SK-N-SH (cell line): ENCODE data around the gene GGT7. TPM values are rescaled to one million over a fixed set of nuclear protein-coding genes. Genes with fewer than 3 reads are reported as not detected.
"Not testable (repeated sequence)": the region's sequence is repeated elsewhere in the genome, so short reads cannot be mapped to it uniquely, and the experiment has no call there.

Experiments used
- CTCF ChIA-PET: fragments of 300-600, 350-600 bp; formaldehyde crosslinking; extraction: SDS; loops from one replicate; lab custom pipeline; 2021; lab: Yijun Ruan, JAX
- POLR2A ChIA-PET: fragments of 350-600 bp; sonication (Branson Sonifier 250); formaldehyde crosslinking; extraction: SDS; loops from one replicate; lab custom pipeline; 2020; ENCODE audit warnings: antibody characterized with exemption, inconsistent platforms; lab: Yijun Ruan, JAX
- DNase-seq: peaks from one replicate; pipeline ENCODE4 v3.0.0; 2012
- H2AFZ ChIP-seq: fragments of 200-600 bp; sonication (generic); 2 replicates; pipeline ENCODE4 v1.8.1; 2016; ENCODE audit warnings: antibody characterized with exemption, mild to moderate bottlenecking, low read depth
- H3F3A ChIP-seq: fragments of 200-600 bp; sonication (generic); replicated peaks from 2 replicates; pipeline ENCODE3; 2016; ENCODE audit warnings: antibody characterized with exemption, mild to moderate bottlenecking; ENCODE audit not compliant: insufficient read depth
- H3K27ac ChIP-seq, 2 experiments: fragments of 200-500 bp in 1 of 2; fragments of 200-600 bp in 1 of 2; sonication (Bioruptor generic) in 1 of 2; sonication (generic), shearing (Covaris generic) in 1 of 2; 2 replicates each; pipeline versions ENCODE4 v1.5.1 to v1.6.1; 2014 to 2016; ENCODE audit warnings: low read depth in 2 of 2, inconsistent platforms in 1 of 2, low read length in 1 of 2, mild to moderate bottlenecking in 1 of 2, mixed read lengths in 1 of 2
- H3K27me3 ChIP-seq: fragments of 200-600 bp; sonication (generic), shearing (Covaris generic); 2 replicates; pipeline ENCODE4 v1.6.1; 2016; ENCODE audit warnings: mixed run types; ENCODE audit not compliant: insufficient read depth
- H3K36me3 ChIP-seq, 2 experiments: fragments of 200-500 bp in 1 of 2; fragments of 200-600 bp in 1 of 2; sonication (Bioruptor generic) in 1 of 2; sonication (generic) in 1 of 2; replicated peaks in 1 of 2; 2 replicates each; pipeline versions ENCODE3 to v1.5.1; 2014 to 2016; ENCODE audit warnings: low read length in 1 of 2, mild to moderate bottlenecking in 1 of 2; ENCODE audit not compliant: insufficient read depth in 2 of 2, control insufficient read depth in 1 of 2
- H3K4me1 ChIP-seq, 2 experiments: fragments of 200-500 bp in 1 of 2; fragments of 200-600 bp in 1 of 2; sonication (Bioruptor generic) in 1 of 2; sonication (generic), shearing (Covaris generic) in 1 of 2; 2 replicates each; pipeline versions ENCODE4 v1.5.1 to v1.6.1; 2014 to 2016; ENCODE audit warnings: low read depth in 1 of 2, low read length in 1 of 2, mixed run types in 1 of 2; ENCODE audit not compliant: insufficient read depth in 2 of 2, control insufficient read depth in 1 of 2
- H3K4me2 ChIP-seq: fragments of 200-600 bp; sonication (generic), shearing (Covaris generic); 2 replicates; pipeline ENCODE4 v1.6.1; 2017; ENCODE audit warnings: mixed run types
- H3K4me3 ChIP-seq, 2 experiments: fragments of 200-500 bp in 1 of 2; fragments of 200-600 bp in 1 of 2; sonication (Bioruptor generic) in 1 of 2; sonication (generic), shearing (Covaris generic) in 1 of 2; 2 replicates each; pipeline versions ENCODE4 v1.5.1 to v1.8.1; 2014 to 2016; ENCODE audit warnings: low read depth in 2 of 2, inconsistent platforms in 1 of 2, low read length in 1 of 2, mild to moderate bottlenecking in 1 of 2, mixed read lengths in 1 of 2, moderate library complexity in 1 of 2
- H3K79me2 ChIP-seq: fragments of 200-600 bp; sonication (generic); 2 replicates; pipeline ENCODE4 v1.8.1; 2017; ENCODE audit warnings: mild to moderate bottlenecking; ENCODE audit not compliant: insufficient read depth
- H3K9ac ChIP-seq: fragments of 200-600 bp; sonication (generic); 2 replicates; pipeline ENCODE4 v1.6.1; 2017; ENCODE audit warnings: mixed run types
- H3K9me2 ChIP-seq: fragments of 200-600 bp; sonication (generic); 2 replicates; pipeline ENCODE4 v1.6.1; 2017; ENCODE audit warnings: mixed run types
- H3K9me3 ChIP-seq: fragments of 200-600 bp; sonication (generic); 2 replicates; pipeline ENCODE4 v1.6.1; 2017; ENCODE audit warnings: mixed run types, mild to moderate bottlenecking, moderate library complexity
- H4K20me1 ChIP-seq: fragments of 200-600 bp; sonication (generic); 2 replicates; pipeline ENCODE4 v1.6.1; 2017; ENCODE audit warnings: mild to moderate bottlenecking, mixed run types; ENCODE audit not compliant: insufficient read depth
- CHD2 ChIP-seq: fragments of 150-350 bp; IDR thresholded peaks from 2 replicates; pipeline ENCODE4 v1.6.1; 2018; ENCODE audit warnings: low read length; ENCODE audit not compliant: partially characterized antibody
- ELF1 ChIP-seq: IDR thresholded peaks from 2 replicates; pipeline ENCODE4 v1.4.0; 2012
- EP300 ChIP-seq, 2 experiments: IDR thresholded peaks; 2 replicates each; pipeline versions ENCODE4 v1.4.0 to v1.6.1; 2012; ENCODE audit warnings: borderline replicate concordance in 1 of 2, low read depth in 1 of 2, low read length in 1 of 2
- EZH2phosphoT487 ChIP-seq: fragments of 200-600 bp; sonication (generic); IDR thresholded peaks from 2 replicates; pipeline ENCODE4 v1.6.1; 2017; ENCODE audit warnings: low read depth, mixed run types, mild to moderate bottlenecking, antibody characterized with exemption, moderate library complexity, borderline replicate concordance
- FOXM1 ChIP-seq: IDR thresholded peaks from 2 replicates; pipeline ENCODE4 v1.4.0; 2012; ENCODE audit warnings: low read depth, mild to moderate bottlenecking
- GABPA ChIP-seq: IDR thresholded peaks from 2 replicates; pipeline ENCODE4 v1.4.0; 2012; ENCODE audit warnings: low read depth, mild to moderate bottlenecking
- GATA2 ChIP-seq: sonication (generic); formaldehyde crosslinking; IDR thresholded peaks from 2 replicates; pipeline ENCODE4 v1.5.0; 2020; ENCODE audit warnings: mild to moderate bottlenecking, missing genetic modification reagents
- MEF2A ChIP-seq: IDR thresholded peaks from 2 replicates; pipeline ENCODE4 v1.4.0; 2012; ENCODE audit warnings: low read depth, borderline replicate concordance
- NRF1 ChIP-seq: IDR thresholded peaks from 2 replicates; pipeline ENCODE4 v1.6.1; 2012; ENCODE audit warnings: low read depth, mild to moderate bottlenecking, low read length
- RAD21 ChIP-seq: IDR thresholded peaks from 2 replicates; pipeline ENCODE4 v1.6.1; 2012; ENCODE audit warnings: mild to moderate bottlenecking, low read length
- RCOR1 ChIP-seq: fragments of 150-350 bp; IDR thresholded peaks from 2 replicates; pipeline ENCODE4 v1.6.1; 2017; ENCODE audit warnings: antibody characterized with exemption, low read length
- REST ChIP-seq: IDR thresholded peaks from 2 replicates; pipeline ENCODE4 v1.6.1; 2012; ENCODE audit warnings: mild to moderate bottlenecking, low read depth, low read length, moderate library complexity
- RXRA ChIP-seq: IDR thresholded peaks from 2 replicates; pipeline ENCODE4 v1.4.0; 2012; ENCODE audit warnings: low read depth, mild to moderate bottlenecking, borderline replicate concordance
- SIN3A ChIP-seq: IDR thresholded peaks from 2 replicates; pipeline ENCODE4 v1.6.1; 2012; ENCODE audit warnings: low read depth, mild to moderate bottlenecking, low read length, moderate library complexity, borderline replicate concordance
- SMC3 ChIP-seq: IDR thresholded peaks from 2 replicates; pipeline ENCODE4 v1.6.1; 2012; ENCODE audit warnings: low read depth, low read length, improper control_type of control experiment
- ZBTB33 ChIP-seq: IDR thresholded peaks from 2 replicates; pipeline ENCODE4 v1.4.0; 2012; ENCODE audit warnings: low read depth, borderline replicate concordance
- WGBS: methylation state at CpG from one replicate; pipeline ENCODE4 v1.1.6; 2017; ENCODE audit warnings: low lambda C conversion rate; 5-methylcytosine and 5-hydroxymethylcytosine counted together
- polyA plus RNA-seq, 3 experiments: library from polyadenylated mRNA; depleted of rRNA; stranded (reverse); fragments of >200 nt; gene quantifications; 2 replicates each; pipeline ENCODE4 v1.2.3, GENCODE V29; 2012

GGT7 gene
- polyA plus RNA-seq, 1 of the 3 experiments (the other 2 are of a cell fraction) = 22.5 TPM

- TF ChIP-seq SMC3 = no peak
- no peak for TF ChIP-seq RAD21
- TF ChIP-seq FOXM1 = no peak
- TF ChIP-seq GABPA = no peak
- TF ChIP-seq GATA2 (CRISPR knock-in tag) = no peak
- TF ChIP-seq CHD2 = no peak
- TF ChIP-seq NRF1 = no peak
- no peak for TF ChIP-seq RXRA
- TF ChIP-seq REST = no peak
- no peak for TF ChIP-seq EP300 (IDR thresholded peaks at IDR 0.05; ENCODE audit: borderline replicate concordance in 1 of 2, low read depth in 1 of 2, low read length in 1 of 2)
- TF ChIP-seq ELF1 = no peak
- TF ChIP-seq EZH2phosphoT487 = no peak
- no peak for TF ChIP-seq RCOR1
- TF ChIP-seq ZBTB33 = no peak
- TF ChIP-seq MEF2A = no peak
- TF ChIP-seq SIN3A = no peak
- H3K4me3 ChIP-seq = no peak overlapping the region
- H3K36me3 ChIP-seq = no peaks in the 10 kb centered on the region
- H3K27me3 ChIP-seq = no peaks in the 10 kb centered on the region
- DNase-seq = no peak
- peaks cover 22% of the 10 kb centered on the region for H3F3A ChIP-seq
- ChIA-PET POLR2A (no interaction called here), CTCF (interaction anchor here (0.6 to 1.3 kb wide), 6 partner anchors 9 to 205 kb away, joined by 3 to 5 read pairs (median 3); no protein-coding TSS in a partner anchor)
- H3K9me3 ChIP-seq = no peaks in the 10 kb centered on the region
- 0 out of 2 replicates have a peak, but pooled peaks cover 2% of the 10 kb centered on the region for H3K79me2 ChIP-seq
- no peaks in the 10 kb centered on the region for H4K20me1 ChIP-seq
- no peak overlapping the region for H3K27ac ChIP-seq
- peaks cover 12 to 19% of the 10 kb centered on the region in 2 experiments for H3K4me1 ChIP-seq
- H2AFZ ChIP-seq = no peak overlapping the region
- no peak overlapping the region for H3K4me2 ChIP-seq
- no peak overlapping the region for H3K9ac ChIP-seq
- WGBS = 81% methylated on average over 3 of the region's 3 CpGs
- H3K9me2 ChIP-seq = no peaks in the 10 kb centered on the region
These were observed 31.6 kb upstream of the GGT7 start for GRCh38 chr20:34904202-34904621.

- 95% methylated on average over 4 of the region's 26 CpGs for WGBS
- DNase-seq, H3K9me2 ChIP-seq, H3K4me2 ChIP-seq, CTCF ChIA-PET, H2AFZ ChIP-seq, H3K4me3 ChIP-seq, H3K27ac ChIP-seq, H4K20me1 ChIP-seq, H3K36me3 ChIP-seq, H3K27me3 ChIP-seq, POLR2A ChIA-PET, H3K9me3 ChIP-seq, H3K9ac ChIP-seq, H3K4me1 ChIP-seq, H3K79me2 ChIP-seq, H3F3A ChIP-seq: not testable (repeated sequence)
These were observed 26.1 kb upstream of the GGT7 start for GRCh38 chr20:34898731-34899130.

DNA sequence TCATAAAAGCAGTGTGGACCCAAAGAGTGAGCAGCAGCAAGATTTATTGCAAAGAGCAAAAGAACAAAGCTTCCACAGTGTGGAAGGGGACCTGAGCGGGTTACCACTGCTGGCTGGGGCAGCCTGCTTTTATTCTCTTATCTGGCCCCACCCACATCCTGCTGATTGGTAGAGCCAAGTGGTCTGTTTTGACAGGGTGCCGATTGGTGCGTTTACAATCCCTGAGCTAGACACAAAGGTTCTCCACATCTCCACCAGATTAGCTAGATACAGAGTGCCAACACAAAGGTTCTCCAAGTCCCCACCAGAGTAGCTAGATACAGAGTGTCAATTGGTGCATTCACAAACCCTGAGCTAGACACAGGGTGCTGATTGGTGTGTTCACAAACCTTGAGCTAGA lies 25.5 kb upstream of the GGT7 start:
- H3K27me3 ChIP-seq, POLR2A ChIA-PET, H4K20me1 ChIP-seq, H3K4me3 ChIP-seq, H3K9ac ChIP-seq, H2AFZ ChIP-seq, H3K4me1 ChIP-seq, H3K9me2 ChIP-seq, H3K27ac ChIP-seq, H3K4me2 ChIP-seq, H3K79me2 ChIP-seq, H3K9me3 ChIP-seq, H3K36me3 ChIP-seq, DNase-seq, CTCF ChIA-PET, H3F3A ChIP-seq: not testable (repeated sequence)
- 95% methylated on average over 3 of the region's 3 CpGs for WGBS
